Activated effector memory CD4-positive, alpha-beta T cell treated with anti-CD3 and anti-CD28 coated beads, Interleukin-2, amount 50 U/mL, for 16 hours (primary cell): ENCODE results near the gene SRBD1.

Experiments used
- DNase-seq: peaks from one replicate; pipeline ENCODE4 v3.0.0-alpha.2; 2020

The SRBD1 gene

GRCh38 chr2:45543257-45543656, 67.8 kb downstream of the SRBD1 start:
- DNase-seq, result no peak

- DNase-seq, result no peak
Observed at GRCh38 chr2:45542013-45542412, 69.1 kb downstream of the SRBD1 start.

- DNase-seq, result no peak
Observed at GRCh38 chr2:45541450-45541849, 69.6 kb downstream of the SRBD1 start.

GRCh38 chr2:45540942-45541341, 70.1 kb downstream of the SRBD1 start:
- DNase-seq, result no peak

- no peak for DNase-seq
Observed at GRCh38 chr2:45533771-45534170, 77.3 kb downstream of the SRBD1 start.

GRCh38 chr2:45532181-45532580, 78.9 kb downstream of the SRBD1 start:
- no peak for DNase-seq

GRCh38 chr2:45524016-45524415, 87.1 kb downstream of the SRBD1 start:
- DNase-seq, result no peak

GRCh38 chr2:45518546-45518945, 92.5 kb downstream of the SRBD1 start:
- no peak for DNase-seq

- DNase-seq, result no peak
Observed at GRCh38 chr2:45510701-45511420, 100.2 kb downstream of the SRBD1 start.

GRCh38 chr2:45506756-45507155, 104.3 kb downstream of the SRBD1 start:
- DNase-seq, result no peak

GRCh38 chr2:45505138-45505537, 105.9 kb downstream of the SRBD1 start:
- DNase-seq, result no peak

- DNase-seq, result no peak
Observed at GRCh38 chr2:45498661-45499550, 112.2 kb downstream of the SRBD1 start.

- DNase-seq, result peak; percentile 63
Observed at GRCh38 chr2:45497355-45497754, 113.7 kb downstream of the SRBD1 start.

GRCh38 chr2:45496869-45497268, 114.2 kb downstream of the SRBD1 start:
- no peak for DNase-seq

- DNase-seq, result no peak
Observed at GRCh38 chr2:45494978-45495293, 116.1 kb downstream of the SRBD1 start.

- DNase-seq, result no peak
Observed at GRCh38 chr2:45494275-45494977, 116.6 kb downstream of the SRBD1 start.

GRCh38 chr2:45484965-45485364, 126.1 kb downstream of the SRBD1 start:
- DNase-seq, result no peak

GRCh38 chr2:45483997-45484396, 127.1 kb downstream of the SRBD1 start:
- DNase-seq, result no peak

- DNase-seq, result no peak
Observed at GRCh38 chr2:45477546-45477945, 133.5 kb downstream of the SRBD1 start.

GRCh38 chr2:45470531-45470930, 140.5 kb downstream of the SRBD1 start:
- no peak for DNase-seq

GRCh38 chr2:45469314-45470099, 141.6 kb downstream of the SRBD1 start:
- DNase-seq, result no peak

- DNase-seq, result no peak
Observed at GRCh38 chr2:45468279-45468678, 142.8 kb downstream of the SRBD1 start.

GRCh38 chr2:45466053-45466452, 145.0 kb downstream of the SRBD1 start:
- DNase-seq, result no peak
